NCI-H2227 treated with DMSO at 0.1 percent for 48 hours (cell line): ENCODE data around the gene SEPTIN2.
A peak's percentile ranks its signal among the peaks of the same experiment; 100 is the strongest.
"Not testable (repeated sequence)": the region's sequence is repeated elsewhere in the genome, so short reads cannot be mapped to it uniquely, and the experiment has no call there.

Experiments used
- DNase-seq: peaks from one replicate; lab custom pipeline; 2025; lab: John Stamatoyannopoulos, UW

SEPTIN2 gene

DNA sequence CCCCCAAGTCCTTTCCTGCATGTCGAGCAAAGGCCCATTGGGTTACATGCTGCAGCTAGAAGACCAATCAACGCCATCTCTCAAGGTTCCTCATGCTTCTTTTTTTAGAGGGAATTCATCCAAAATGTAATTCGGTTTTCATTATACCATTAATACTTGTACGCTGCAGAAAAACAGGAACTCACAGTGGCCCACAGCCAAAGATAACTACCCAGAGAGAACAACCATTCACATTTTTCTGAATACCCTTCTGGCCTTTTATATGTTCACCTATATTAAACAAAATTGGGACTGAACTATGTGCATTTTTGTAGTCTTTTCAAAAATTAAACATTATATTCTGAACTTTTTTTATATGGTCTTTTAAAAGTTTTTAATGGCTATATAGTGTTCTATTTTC lies 66.1 kb downstream of the SEPTIN2 start:
- DNase-seq = no peak

GRCh38 chr2:241385450-241385849 lies 69.7 kb downstream of the SEPTIN2 start:
- DNase-seq = not testable (repeated sequence)

DNA sequence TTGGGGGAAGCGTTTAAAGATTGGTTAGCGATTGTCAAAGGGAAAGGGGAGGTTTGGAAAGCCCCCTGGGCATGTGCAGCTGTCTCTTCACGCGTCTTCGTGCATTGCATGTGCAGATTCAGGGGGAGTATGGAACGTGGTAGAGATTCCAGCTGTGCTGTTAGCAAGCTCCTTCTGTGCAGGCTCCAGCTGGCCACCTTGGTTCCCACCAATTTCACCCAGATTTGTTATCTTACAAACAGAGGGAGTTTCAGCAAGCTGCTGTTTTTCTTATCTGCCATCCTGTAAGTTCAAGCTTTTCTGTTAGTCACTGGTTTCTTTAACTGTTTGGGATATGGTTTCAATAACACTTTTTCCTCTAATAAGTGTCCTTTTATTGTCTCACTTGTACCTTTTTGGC lies 70.8 kb downstream of the SEPTIN2 start:
- no peak for DNase-seq

- DNase-seq = no peak
Observed at GRCh38 chr2:241389697-241390096, 74.0 kb downstream of the SEPTIN2 start.

DNA sequence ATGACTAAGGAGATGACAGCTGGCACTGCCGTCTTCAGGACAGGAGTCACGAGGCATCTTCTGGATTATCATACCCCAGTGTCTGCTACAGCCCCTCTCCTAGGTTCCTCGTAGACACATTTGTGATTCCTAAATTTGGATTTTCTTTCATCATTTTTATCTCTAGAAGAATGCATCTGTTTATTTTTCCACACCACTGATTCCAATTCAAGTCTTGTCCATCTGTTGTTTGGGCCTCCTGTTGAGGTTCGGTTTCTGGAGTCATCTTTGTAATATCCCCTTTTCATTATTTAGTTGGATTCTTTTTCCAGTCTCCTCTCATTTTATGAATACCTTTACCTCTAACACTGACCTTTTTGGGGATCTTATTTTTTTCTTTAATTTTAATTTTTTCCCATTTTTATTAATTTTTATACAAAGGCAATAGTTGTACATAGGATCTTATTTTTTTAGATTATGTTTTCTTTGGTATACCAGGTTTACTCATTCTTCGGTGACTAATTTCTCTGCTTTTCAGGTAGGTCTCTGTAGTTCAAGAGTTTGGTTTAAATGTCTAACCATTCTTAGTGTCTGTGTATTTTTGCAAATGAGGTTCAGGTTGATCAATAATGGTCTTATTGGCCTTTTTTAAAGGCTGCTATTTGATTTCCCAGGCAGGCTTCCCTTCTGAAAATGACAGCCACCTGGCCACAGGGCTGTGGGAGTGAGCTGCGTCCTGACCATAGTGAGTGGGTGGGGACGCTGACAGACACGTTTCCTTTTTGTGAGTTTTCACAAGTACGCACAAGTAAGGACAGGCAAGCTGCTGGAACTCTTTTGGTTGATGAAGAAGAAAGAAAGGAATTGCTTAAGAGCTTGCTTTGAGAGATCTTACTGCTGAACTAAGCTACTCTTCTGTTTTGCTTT lies 74.8 kb downstream of the SEPTIN2 start:
- no peak for DNase-seq

DNA sequence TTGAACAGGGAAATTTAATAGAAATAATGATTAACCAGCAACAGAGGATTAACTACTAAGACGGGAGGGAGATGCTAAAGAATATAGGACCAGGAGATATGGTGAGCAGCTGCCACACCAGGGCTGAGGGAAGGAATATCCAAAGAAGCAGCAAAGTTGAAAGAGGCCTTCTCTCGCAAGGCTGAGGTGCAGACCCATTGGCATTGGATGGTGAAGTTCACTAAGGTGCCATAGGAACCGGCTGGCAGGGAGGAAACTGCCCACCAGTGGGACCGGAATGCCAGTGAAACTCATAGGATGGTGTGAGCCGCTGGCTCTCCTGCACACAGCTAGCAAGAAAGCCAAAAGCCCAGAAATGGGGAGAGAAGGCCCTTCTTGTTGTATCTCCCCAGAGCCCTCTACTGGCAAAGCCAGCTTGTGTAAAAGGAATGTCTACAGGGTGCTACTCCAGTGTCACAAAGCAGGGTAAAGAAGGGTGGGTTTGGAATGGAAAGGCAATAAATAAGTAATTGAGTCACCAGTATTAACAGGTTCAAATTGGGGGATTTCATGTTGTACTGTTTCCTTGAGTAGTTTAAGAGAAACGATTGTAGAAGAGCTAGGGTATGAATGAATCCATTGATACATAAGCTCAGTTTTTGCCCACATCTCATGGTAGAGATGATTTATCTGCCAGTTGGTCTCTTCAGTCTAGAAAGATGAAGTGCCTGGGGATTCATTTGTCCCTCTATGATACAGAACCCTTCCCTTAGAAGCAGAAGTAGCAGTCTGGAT lies 76.4 kb downstream of the SEPTIN2 start:
- no peak for DNase-seq

- DNase-seq = not testable (repeated sequence)
Observed at GRCh38 chr2:241392753-241393152, 77.0 kb downstream of the SEPTIN2 start.

- no peak for DNase-seq
Observed at GRCh38 chr2:241393524-241394196, 77.9 kb downstream of the SEPTIN2 start.

GRCh38 chr2:241396809-241397208 lies 81.1 kb downstream of the SEPTIN2 start:
- not testable (repeated sequence) for DNase-seq

- DNase-seq = peak; percentile 9
Observed at GRCh38 chr2:241399941-241400922, 84.5 kb downstream of the SEPTIN2 start.
